Muscle layer of colon (tissue), 2 donors: ENCODE measurements around the gene CMTM5.
"Not testable (repeated sequence)": the region's sequence is repeated elsewhere in the genome, so short reads cannot be mapped to it uniquely, and the experiment has no call there.

Source experiments
- H3K27ac ChIP-seq: one replicate; pipeline ENCODE4 v1.7.0; 2013; ENCODE audit warnings: low read depth, mild to moderate bottlenecking, low read length, moderate library complexity
- H3K27me3 ChIP-seq, 2 donors: one replicate each; pipeline ENCODE4 v1.7.0; 2013; ENCODE audit warnings: low read length in 2 of 2, mild to moderate bottlenecking in 2 of 2; ENCODE audit not compliant: insufficient read depth in 2 of 2, control insufficient read depth in 1 of 2
- H3K36me3 ChIP-seq: one replicate; pipeline ENCODE4 v1.7.0; 2013; ENCODE audit warnings: mild to moderate bottlenecking, low read length; ENCODE audit not compliant: insufficient read depth
- H3K4me1 ChIP-seq: one replicate; pipeline ENCODE4 v1.7.0; 2013; ENCODE audit warnings: mild to moderate bottlenecking, low read length; ENCODE audit not compliant: insufficient read depth
- H3K4me3 ChIP-seq, 2 donors: one replicate each; pipeline ENCODE4 v1.7.0; 2013; ENCODE audit warnings: low read length in 2 of 2, low read depth in 1 of 2, mild to moderate bottlenecking in 1 of 2, moderate library complexity in 1 of 2
- H3K9ac ChIP-seq: one replicate; pipeline ENCODE4 v1.7.0; 2013; ENCODE audit warnings: low read length
- H3K9me3 ChIP-seq: one replicate; pipeline ENCODE4 v1.7.0; 2013; ENCODE audit warnings: mild to moderate bottlenecking, low read length
- donor health status: abdominal sarcoma.
- donor health status: Adenocarcinoma of cecum.

The CMTM5 gene

DNA sequence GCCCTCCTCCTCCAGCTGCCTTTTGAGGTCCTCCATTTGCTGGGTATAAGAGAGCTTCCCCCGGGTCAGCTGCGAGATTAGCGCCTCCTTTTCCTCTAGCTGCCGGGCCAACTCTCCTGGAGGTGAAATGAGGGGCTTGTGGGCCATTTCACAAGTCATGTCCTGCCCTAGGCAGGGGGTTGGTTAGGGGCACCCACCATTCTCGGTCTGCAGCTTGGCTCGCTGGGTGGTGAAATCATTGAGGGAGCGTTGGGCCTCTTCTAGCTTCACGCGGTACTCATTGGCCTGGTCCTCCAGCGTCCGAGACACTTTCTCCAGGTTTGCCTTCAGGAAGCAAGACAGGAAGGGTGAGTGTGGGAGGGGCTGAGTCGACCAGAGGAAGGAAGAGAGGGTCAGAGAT, 12.6 kb downstream of the CMTM5 start:
- Histone ChIP-seq H3K36me3 (no peaks in the 10 kb centered on the region), H3K27ac (no peak overlapping the region), H3K4me1 (no peaks in the 10 kb centered on the region), H3K9ac (no peak overlapping the region), H3K27me3 (no peaks in the 10 kb centered on the region), H3K4me3 (no peak overlapping the region), H3K9me3 (no peaks in the 10 kb centered on the region)

DNA sequence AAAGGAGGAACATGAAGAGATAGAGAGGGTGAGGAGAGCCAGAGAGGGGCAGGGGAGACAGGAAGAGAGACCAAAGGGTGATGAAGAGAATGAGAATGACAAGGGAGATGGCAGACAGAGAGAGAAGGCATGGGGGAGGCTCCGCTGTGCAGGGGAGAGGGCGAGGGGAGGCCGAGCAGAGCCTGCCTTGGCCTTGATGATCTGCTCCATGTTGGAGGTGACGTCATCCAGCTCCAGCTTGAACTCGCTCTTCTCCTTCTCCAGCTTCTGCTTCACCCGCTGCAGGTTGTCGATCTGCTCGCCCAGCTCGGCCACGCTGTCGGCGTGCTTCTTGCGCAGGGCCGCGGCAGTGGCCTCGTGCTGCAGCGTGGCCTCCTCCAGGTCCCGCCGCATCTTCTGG, 13.0 kb downstream of the CMTM5 start:
- H3K27ac ChIP-seq, H3K27me3 ChIP-seq: not testable (repeated sequence)

DNA sequence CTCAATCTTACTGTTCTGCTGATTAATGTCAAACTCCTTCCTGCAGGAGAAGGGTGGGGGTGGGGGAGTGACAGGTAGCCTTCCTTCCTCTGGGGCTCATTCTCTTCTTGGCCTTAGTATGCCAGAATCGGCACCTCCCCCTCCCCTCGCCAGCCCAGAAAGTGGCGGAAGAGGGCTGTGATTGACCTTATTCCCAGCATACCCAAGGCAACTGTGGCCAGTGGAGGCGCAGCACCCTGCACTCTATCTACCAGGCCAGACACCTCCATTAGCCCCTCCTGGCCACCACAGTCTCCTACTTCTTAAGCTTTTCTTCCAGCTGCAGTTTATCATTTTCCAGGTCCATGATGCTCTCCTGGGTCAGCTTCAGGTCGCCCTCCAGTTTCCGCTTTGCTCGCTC, 15.8 kb downstream of the CMTM5 start:
- Histone ChIP-seq H3K36me3 (no peaks in the 10 kb centered on the region), H3K27ac (no peak overlapping the region), H3K9ac (no peak overlapping the region), H3K27me3 (no peaks in the 10 kb centered on the region), H3K4me1 (no peaks in the 10 kb centered on the region), H3K4me3 (no peak overlapping the region), H3K9me3 (no peaks in the 10 kb centered on the region)

More for the DNA sequence above, 13.0 kb downstream of the CMTM5 start:
- not testable (repeated sequence) for H3K9ac ChIP-seq, H3K36me3 ChIP-seq, H3K4me3 ChIP-seq, H3K4me1 ChIP-seq, H3K9me3 ChIP-seq

DNA sequence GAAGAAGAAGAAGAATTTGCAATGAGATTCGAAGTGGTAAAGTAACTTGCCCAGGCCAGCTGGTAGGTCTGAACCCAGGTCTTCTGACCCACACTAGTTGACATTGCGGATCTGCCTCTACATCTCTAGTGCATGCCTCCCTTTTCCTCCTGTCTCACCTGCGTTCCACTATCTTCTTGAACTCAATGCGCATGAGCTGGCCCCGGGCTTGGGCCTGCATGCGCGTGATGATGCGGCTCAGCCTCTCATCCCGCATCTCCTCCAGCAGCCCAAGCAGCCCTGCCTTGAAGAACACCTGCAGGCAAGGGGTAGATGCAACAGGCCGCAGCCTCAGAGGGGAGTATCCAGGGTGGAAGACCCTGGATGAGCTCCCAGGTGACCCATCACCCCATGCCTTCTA, 19.3 kb downstream of the CMTM5 start:
- Histone ChIP-seq H3K4me3 (no peak overlapping the region), H3K36me3 (no peaks in the 10 kb centered on the region), H3K27ac (no peak overlapping the region), H3K4me1 (no peaks in the 10 kb centered on the region), H3K9me3 (no peaks in the 10 kb centered on the region), H3K9ac (no peak overlapping the region), H3K27me3 (no peaks in the 10 kb centered on the region)

DNA sequence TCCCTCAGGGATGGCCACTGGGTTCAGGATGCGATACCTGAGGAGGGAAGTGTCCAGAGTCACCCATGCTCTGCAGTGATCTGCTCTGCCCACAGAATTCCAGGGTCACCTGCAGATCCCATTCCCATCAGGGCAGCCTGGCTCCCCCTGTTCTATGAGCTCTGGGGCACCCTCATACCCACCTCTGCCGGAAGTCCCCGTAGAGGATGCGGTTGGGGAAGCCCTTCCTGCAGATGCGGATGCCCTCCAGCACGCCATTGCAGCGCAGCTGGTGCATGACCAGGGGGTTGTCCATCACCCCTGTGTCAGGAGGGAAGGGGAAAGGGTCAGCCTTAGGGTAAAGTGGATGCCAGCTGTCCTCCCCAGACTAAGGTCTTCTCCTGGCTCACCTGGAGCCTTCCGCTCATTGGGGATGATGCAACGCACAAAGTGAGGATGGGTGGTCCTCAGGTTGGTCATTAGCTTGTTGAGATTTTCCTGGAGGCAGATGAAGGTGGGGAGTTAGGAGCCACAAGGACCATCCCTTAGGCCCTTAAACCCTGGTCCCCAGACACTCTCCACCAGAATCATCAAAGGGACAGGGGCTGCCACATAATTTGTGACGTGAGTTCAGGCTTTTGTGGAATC, 20.0 kb downstream of the CMTM5 start:
- H3K27ac ChIP-seq = no peak overlapping the region
- H3K27me3 ChIP-seq = no peaks in the 10 kb centered on the region
- H3K4me3 ChIP-seq = no peak overlapping the region
- H3K9ac ChIP-seq = no peak overlapping the region
- no peaks in the 10 kb centered on the region for H3K36me3 ChIP-seq
- no peaks in the 10 kb centered on the region for H3K4me1 ChIP-seq
- H3K9me3 ChIP-seq = no peaks in the 10 kb centered on the region

DNA sequence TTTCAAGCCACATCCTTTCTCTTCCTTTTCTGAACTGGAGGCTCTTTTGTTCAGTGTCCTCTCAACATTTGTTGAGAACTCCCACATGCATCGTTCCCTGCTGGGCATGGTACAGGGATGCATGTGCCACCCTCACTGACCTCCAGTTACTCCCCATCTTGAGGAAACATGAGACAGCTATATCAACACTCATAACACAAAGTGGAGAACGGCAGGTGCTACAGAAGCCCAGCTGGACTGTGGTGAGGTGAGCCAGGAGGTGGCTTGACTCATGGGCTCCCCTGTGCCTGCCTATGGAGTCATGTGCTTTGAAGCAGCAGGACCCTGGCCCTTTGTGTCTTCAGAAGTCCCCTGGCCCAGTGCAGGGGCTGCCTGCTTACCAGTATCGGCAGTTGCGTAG, 21.5 kb downstream of the CMTM5 start:
- Histone ChIP-seq H3K27ac (no peak overlapping the region), H3K36me3 (no peaks in the 10 kb centered on the region), H3K9me3 (no peaks in the 10 kb centered on the region), H3K4me3 (no peak overlapping the region), H3K9ac (no peak overlapping the region), H3K4me1 (no peaks in the 10 kb centered on the region), H3K27me3 (no peaks in the 10 kb centered on the region)

DNA sequence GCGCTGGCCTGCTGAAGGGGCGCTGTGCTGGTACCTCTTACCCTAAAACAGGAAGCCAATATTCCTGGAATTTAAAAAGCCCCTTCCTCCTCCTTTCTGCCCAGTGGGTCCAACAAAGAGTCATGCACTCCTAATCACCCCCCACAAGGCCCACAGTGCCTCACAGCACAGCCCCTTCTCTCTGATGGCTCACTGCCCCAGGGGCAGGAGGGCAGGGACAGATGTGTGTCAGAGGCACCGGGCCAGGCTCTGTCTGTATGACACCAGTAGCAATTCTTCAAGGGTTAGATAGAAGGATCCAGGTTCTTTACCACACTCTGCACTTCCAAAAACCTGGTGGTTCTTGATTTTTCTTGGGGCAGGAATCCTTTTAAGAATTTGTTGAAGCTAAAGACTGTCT, 22.3 kb downstream of the CMTM5 start:
- Histone ChIP-seq H3K9ac (no peak overlapping the region), H3K36me3 (no peaks in the 10 kb centered on the region), H3K9me3 (no peaks in the 10 kb centered on the region), H3K4me3 (no peak overlapping the region), H3K27me3 (no peaks in the 10 kb centered on the region), H3K4me1 (no peaks in the 10 kb centered on the region), H3K27ac (no peak overlapping the region)

DNA sequence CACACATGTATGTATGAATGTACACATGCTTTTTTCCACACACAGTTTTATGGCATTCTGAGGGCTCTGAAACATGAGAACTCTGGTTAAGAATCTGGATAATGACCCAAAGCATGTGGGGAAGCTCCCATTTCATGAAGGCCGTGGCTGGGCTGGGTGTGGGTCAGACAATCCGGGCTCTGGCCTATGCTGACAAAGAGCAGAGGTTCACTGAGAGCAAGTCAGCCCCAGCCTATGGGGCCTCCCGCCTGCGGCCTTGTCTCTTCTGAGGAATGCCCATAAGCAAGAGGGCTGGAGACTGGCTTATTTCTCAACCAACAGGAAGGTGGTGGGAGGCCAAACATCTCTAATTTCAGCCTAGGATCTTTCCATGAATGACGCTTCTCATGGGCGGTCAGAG, 22.7 kb downstream of the CMTM5 start:
- Histone ChIP-seq H3K27me3 (no peaks in the 10 kb centered on the region), H3K36me3 (no peaks in the 10 kb centered on the region)

DNA sequence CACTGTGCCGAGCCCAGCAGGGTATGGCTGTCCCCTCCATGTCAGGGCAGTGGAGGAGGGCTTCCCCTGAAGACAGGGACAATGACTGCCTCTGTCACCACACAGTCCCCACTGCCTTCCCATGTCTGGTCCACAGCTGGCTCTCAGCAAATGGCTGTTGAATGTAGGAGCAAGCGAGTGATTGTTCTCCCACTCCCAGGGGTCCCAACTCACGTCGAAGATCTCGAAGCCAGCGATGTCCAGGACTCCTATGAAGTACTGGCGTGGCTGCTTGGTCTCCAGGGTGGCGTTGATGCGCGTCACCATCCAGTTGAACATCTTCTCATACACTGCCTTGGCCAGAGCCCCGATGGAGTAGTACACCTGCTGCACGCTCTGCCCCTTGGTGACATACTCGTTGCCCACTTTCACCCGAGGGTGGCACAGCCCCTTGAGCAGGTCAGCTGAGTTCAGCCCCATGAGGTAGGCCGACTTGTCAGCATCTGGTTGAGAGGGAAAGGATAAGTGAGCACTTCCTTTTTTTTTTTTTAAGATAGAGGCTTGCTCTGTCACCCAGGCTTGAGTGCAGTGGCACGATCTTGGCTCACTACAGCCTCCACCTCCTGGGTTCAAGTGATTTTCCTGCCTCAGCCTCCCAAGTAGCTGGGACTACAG, 23.8 kb downstream of the CMTM5 start:
- H3K4me3 ChIP-seq, H3K4me1 ChIP-seq, H3K27ac ChIP-seq, H3K36me3 ChIP-seq, H3K9ac ChIP-seq, H3K27me3 ChIP-seq, H3K9me3 ChIP-seq: not testable (repeated sequence)

More for the DNA sequence above, 22.7 kb downstream of the CMTM5 start:
- Histone ChIP-seq H3K27ac (no peak overlapping the region), H3K4me3 (no peak overlapping the region), H3K9ac (no peak overlapping the region), H3K9me3 (no peaks in the 10 kb centered on the region), H3K4me1 (no peaks in the 10 kb centered on the region)

DNA sequence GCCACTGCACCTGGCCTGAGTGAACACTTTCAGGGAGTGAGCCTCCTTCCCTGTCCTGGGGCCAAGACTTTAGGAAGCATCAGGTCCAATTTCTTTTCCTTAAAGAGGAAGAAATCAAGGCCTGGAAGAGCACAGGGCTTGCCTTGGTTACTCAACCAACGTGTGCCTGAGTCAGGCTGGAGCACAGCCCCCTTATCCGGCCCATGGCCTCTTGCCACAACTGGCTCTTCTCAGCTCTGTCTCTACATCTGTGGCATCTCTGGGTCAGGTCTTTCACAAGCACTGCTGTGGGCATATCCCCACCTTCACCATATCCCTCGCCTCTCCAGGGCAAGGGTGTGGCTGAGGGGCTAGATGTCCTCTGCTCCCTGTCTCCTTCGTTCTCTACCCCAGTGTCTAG, 24.4 kb downstream of the CMTM5 start:
- Histone ChIP-seq H3K9ac (no peak overlapping the region), H3K4me1 (no peaks in the 10 kb centered on the region), H3K36me3 (no peaks in the 10 kb centered on the region), H3K9me3 (no peaks in the 10 kb centered on the region), H3K27ac (no peak overlapping the region), H3K4me3 (no peak overlapping the region), H3K27me3 (no peaks in the 10 kb centered on the region)

DNA sequence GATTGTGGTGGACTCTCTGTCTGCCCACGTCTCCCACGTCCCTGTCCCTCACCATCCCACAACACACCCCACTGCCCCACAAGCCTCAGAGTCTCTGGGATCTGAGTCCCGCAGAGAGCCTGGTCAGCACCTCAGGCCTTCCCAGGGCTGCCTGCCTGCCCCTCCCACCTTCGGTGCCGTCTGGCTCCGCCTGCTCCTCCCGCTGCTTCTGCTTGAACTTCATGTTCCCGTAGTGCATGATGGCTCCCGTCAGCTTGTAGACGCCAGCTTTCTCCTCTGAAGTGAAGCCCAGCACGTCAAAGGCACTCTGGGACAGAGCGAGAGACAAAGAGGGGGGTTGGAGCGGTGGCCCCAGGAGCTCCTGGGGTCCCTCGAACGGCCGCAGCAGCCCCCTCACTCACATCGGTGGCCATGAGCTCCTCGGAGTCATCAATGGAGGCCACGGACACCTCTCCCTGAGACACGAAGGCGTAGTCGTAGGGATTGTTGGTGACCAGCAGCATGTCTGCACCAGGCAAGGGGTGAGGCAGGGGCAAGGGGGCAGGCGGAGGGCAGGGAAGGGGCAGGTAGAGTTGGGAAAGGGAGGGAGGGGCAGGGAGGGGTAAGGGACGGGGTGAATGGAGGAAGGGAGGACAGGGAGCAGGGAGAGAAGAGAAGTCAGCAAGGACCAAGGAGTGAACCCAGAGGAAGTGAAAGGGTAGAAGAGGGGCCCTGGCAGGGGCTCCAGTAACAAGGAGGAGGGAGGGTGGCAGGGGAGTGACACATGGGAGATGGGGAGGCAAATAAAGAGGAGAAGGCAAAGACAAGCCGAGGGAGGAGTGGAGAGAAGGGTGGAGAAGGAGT, 25.7 kb downstream of the CMTM5 start:
- Histone ChIP-seq H3K9me3 (no peaks in the 10 kb centered on the region), H3K27me3 (no peaks in the 10 kb centered on the region), H3K9ac (no peak overlapping the region), H3K4me3 (no peak overlapping the region), H3K4me1 (no peaks in the 10 kb centered on the region), H3K36me3 (no peaks in the 10 kb centered on the region), H3K27ac (no peak overlapping the region)

DNA sequence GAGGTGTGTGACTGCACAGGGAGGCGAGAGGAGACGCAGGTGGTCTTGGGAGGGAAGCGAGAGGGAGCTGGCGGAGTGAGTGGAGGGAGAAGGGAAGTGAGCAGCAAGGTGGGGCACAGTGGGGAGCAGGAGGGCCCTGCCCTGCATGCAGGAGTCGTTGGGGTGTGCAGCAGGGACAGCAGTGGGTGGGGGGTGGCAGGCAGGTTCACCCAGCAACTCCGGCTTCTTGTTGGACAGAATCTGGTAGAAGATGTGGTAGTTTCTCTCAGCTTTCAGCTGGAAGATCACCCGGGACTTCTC, 26.2 kb downstream of the CMTM5 start:
- Histone ChIP-seq H3K4me3 (no peak overlapping the region), H3K36me3 (no peaks in the 10 kb centered on the region), H3K27me3 (no peaks in the 10 kb centered on the region), H3K27ac (no peak overlapping the region), H3K9ac (no peak overlapping the region), H3K4me1 (no peaks in the 10 kb centered on the region), H3K9me3 (no peaks in the 10 kb centered on the region)
